ENCODE measurements around the gene CTBP2. TPM values are rescaled to one million over a fixed set of nuclear protein-coding genes. Genes with fewer than 3 reads are reported as not detected.

The CTBP2 gene
- total and polyA plus RNA-seq, 4 donors: 3.4 to 59.2 (median 5.5) TPM

GRCh38 chr10:125034675-125035074, 125.7 kb downstream of the CTBP2 start (continued):
- no peak for TF ChIP-seq CTCF (IDR thresholded peaks at IDR 0.05; ENCODE audit: low read depth, low read length, missing input control)
- TF ChIP-seq JUND (IDR thresholded peaks at IDR 0.05): no peak
- TF ChIP-seq GABPA (IDR thresholded peaks at IDR 0.05 in 1 of 2, conservative IDR thresholded peaks at IDR 0.05 in 1 of 2): no peak

GRCh38 chr10:125033146-125033924, 127.0 kb downstream of the CTBP2 start:
- no peak for TF ChIP-seq HNF4G (IDR thresholded peaks at IDR 0.05)
- TF ChIP-seq FOXA1 (IDR thresholded peaks at IDR 0.05): no peak
- no peak for TF ChIP-seq YY1 (IDR thresholded peaks at IDR 0.05)
- no peaks in the 10 kb centered on the region for H3K9me3 ChIP-seq (ENCODE audit: control insufficient read depth in 4 of 4, low read length in 3 of 4)
- no peak overlapping the region for H3K27ac ChIP-seq (ENCODE audit: low read depth in 1 of 2, low read length in 2 of 2)
- H3K36me3 ChIP-seq (ENCODE audit: control insufficient read depth in 4 of 4, insufficient read depth in 3 of 4, low read depth in 1 of 4, low read length in 3 of 4): no peaks in the 10 kb centered on the region
- no peak overlapping the region for H3K9ac ChIP-seq (ENCODE audit: low read depth in 1 of 2, low read length in 2 of 2)
- WGBS: 93% methylated on average over 27 of the region's 27 CpGs
- DNase-seq (ENCODE audit: low spot score): no peak
- no peaks in the 10 kb centered on the region for H3K27me3 ChIP-seq (ENCODE audit: control insufficient read depth in 4 of 4, insufficient read depth in 4 of 4, low read length in 3 of 4)
- H3K4me3 ChIP-seq (ENCODE audit: low read depth in 1 of 3, low read length in 3 of 3): no peak overlapping the region
- H3K4me1 ChIP-seq (ENCODE audit: control insufficient read depth in 4 of 4, insufficient read depth in 4 of 4, low read length in 3 of 4): peaks cover 0 to 4% (median 0%) of the 10 kb centered on the region in 4 donors

- Histone ChIP-seq H3K9ac (ENCODE audit: low read depth in 1 of 2, low read length in 2 of 2) (no peak overlapping the region), H3K27me3 (ENCODE audit: control insufficient read depth in 4 of 4, insufficient read depth in 4 of 4, low read length in 3 of 4) (no peaks in the 10 kb centered on the region), H3K27ac (ENCODE audit: low read depth in 1 of 2, low read length in 2 of 2) (no peak overlapping the region), H3K36me3 (ENCODE audit: control insufficient read depth in 4 of 4, insufficient read depth in 3 of 4, low read depth in 1 of 4, low read length in 3 of 4) (no peaks in the 10 kb centered on the region), H3K4me1 (ENCODE audit: control insufficient read depth in 4 of 4, insufficient read depth in 4 of 4, low read length in 3 of 4) (peaks cover 0 to 4% (median 0%) of the 10 kb centered on the region in 4 donors), H3K4me3 (ENCODE audit: low read depth in 1 of 3, low read length in 3 of 3) (no peak overlapping the region), H3K9me3 (ENCODE audit: control insufficient read depth in 4 of 4, low read length in 3 of 4) (no peaks in the 10 kb centered on the region)
- WGBS: 92% methylated on average over 15 of the region's 15 CpGs
- no peak for TF ChIP-seq GABPA (IDR thresholded peaks at IDR 0.05 in 1 of 2, conservative IDR thresholded peaks at IDR 0.05 in 1 of 2)
- no peak for TF ChIP-seq NR2F2 (IDR thresholded peaks at IDR 0.05)
- no peak for TF ChIP-seq ZBTB33 (IDR thresholded peaks at IDR 0.05)
- TF ChIP-seq, protein P1, sequence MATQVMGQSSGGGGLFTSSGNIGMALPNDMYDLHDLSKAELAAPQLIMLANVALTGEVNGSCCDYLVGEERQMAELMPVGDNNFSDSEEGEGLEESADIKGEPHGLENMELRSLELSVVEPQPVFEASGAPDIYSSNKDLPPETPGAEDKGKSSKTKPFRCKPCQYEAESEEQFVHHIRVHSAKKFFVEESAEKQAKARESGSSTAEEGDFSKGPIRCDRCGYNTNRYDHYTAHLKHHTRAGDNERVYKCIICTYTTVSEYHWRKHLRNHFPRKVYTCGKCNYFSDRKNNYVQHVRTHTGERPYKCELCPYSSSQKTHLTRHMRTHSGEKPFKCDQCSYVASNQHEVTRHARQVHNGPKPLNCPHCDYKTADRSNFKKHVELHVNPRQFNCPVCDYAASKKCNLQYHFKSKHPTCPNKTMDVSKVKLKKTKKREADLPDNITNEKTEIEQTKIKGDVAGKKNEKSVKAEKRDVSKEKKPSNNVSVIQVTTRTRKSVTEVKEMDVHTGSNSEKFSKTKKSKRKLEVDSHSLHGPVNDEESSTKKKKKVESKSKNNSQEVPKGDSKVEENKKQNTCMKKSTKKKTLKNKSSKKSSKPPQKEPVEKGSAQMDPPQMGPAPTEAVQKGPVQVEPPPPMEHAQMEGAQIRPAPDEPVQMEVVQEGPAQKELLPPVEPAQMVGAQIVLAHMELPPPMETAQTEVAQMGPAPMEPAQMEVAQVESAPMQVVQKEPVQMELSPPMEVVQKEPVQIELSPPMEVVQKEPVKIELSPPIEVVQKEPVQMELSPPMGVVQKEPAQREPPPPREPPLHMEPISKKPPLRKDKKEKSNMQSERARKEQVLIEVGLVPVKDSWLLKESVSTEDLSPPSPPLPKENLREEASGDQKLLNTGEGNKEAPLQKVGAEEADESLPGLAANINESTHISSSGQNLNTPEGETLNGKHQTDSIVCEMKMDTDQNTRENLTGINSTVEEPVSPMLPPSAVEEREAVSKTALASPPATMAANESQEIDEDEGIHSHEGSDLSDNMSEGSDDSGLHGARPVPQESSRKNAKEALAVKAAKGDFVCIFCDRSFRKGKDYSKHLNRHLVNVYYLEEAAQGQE (IDR thresholded peaks at IDR 0.05): no peak
- no peak for TF ChIP-seq YY1 (IDR thresholded peaks at IDR 0.05)
- no peak for TF ChIP-seq MAX (IDR thresholded peaks at IDR 0.05)
- TF ChIP-seq HNF4A (conservative IDR thresholded peaks at IDR 0.05): no peak
- no peak for TF ChIP-seq HNF4G (IDR thresholded peaks at IDR 0.05)
- TF ChIP-seq RXRA (IDR thresholded peaks at IDR 0.05): no peak
- no peak for TF ChIP-seq SP1 (IDR thresholded peaks at IDR 0.05)
- TF ChIP-seq RAD21 (IDR thresholded peaks at IDR 0.05): no peak
- TF ChIP-seq ATF3 (IDR thresholded peaks at IDR 0.05): no peak
- no peak for TF ChIP-seq TAF1 (conservative IDR thresholded peaks at IDR 0.05)
- no peak for TF ChIP-seq FOXA1 (IDR thresholded peaks at IDR 0.05)
- DNase-seq (ENCODE audit: low spot score): no peak
These were observed 127.8 kb downstream of the CTBP2 start for GRCh38 chr10:125032474-125033020.
